Astrocyte of the spinal cord (primary cell): ENCODE measurements around the gene SERPINA12.

Source experiments
- DNase-seq: peaks from one replicate; pipeline ENCODE4 v3.0.0; 2011; ENCODE audit warnings: low read depth, low spot score
- H3K4me3 ChIP-seq: 2 replicates; pipeline ENCODE4 v1.5.1; 2011; ENCODE audit warnings: low read depth, mild to moderate bottlenecking, low read length, moderate library complexity
- CTCF ChIP-seq: IDR thresholded peaks from 2 replicates; pipeline ENCODE4 v1.5.1; 2012; ENCODE audit warnings: low read depth, mild to moderate bottlenecking, low read length, inconsistent platforms
- in situ Hi-C: cut with HindIII; loops from 2 replicates; pipeline ENCODE4 v1.10.0; 2017; ENCODE audit warnings: low sequenced_read_pairs

SERPINA12 gene

GRCh38 chr14:94469261-94469660 lies 40.0 kb downstream of the SERPINA12 start:
- H3K4me3 ChIP-seq, result no peak overlapping the region
- in situ Hi-C loops, result no loop called here
- no peak for TF ChIP-seq CTCF
- no peak for DNase-seq

GRCh38 chr14:94467728-94468520 lies 41.3 kb downstream of the SERPINA12 start:
- H3K4me3 ChIP-seq, result no peak overlapping the region
- TF ChIP-seq CTCF, result no peak
- no peak for DNase-seq
- in situ Hi-C loops, result no loop called here

GRCh38 chr14:94466706-94467370 lies 42.4 kb downstream of the SERPINA12 start:
- no peak for DNase-seq
- no peak for TF ChIP-seq CTCF

GRCh38 chr14:94465042-94465441 lies 44.2 kb downstream of the SERPINA12 start:
- in situ Hi-C loops, result no loop called here
- TF ChIP-seq CTCF, result no peak
- no peak for DNase-seq
- no peak overlapping the region for H3K4me3 ChIP-seq

More at GRCh38 chr14:94466706-94467370, 42.4 kb downstream of the SERPINA12 start:
- H3K4me3 ChIP-seq, result no peak overlapping the region
- in situ Hi-C loops, result no loop called here

- TF ChIP-seq CTCF, result no peak
- DNase-seq, result no peak
- in situ Hi-C loops, result no loop called here
- no peak overlapping the region for H3K4me3 ChIP-seq
Measured at GRCh38 chr14:94464290-94464689, 45.0 kb downstream of the SERPINA12 start.

GRCh38 chr14:94462763-94463572 lies 46.3 kb downstream of the SERPINA12 start:
- H3K4me3 ChIP-seq, result no peak overlapping the region
- TF ChIP-seq CTCF, result no peak
- in situ Hi-C loops, result no loop called here
- DNase-seq, result no peak
